Neural cell (in vitro differentiated cells): Measurements from ENCODE around the gene CDC73. TPM values are rescaled to one million over a fixed set of nuclear protein-coding genes. Genes with fewer than 3 reads are reported as not detected.

Experiments
- H2AFZ ChIP-seq: fragments of 200-600, 300-800 bp; sonication (generic), shearing (Covaris generic); 2 replicates; pipeline ENCODE4 v1.6.0; 2014; ENCODE audit warnings: low read depth, mild to moderate bottlenecking, antibody characterized with exemption, low read length, moderate library complexity
- H3F3A ChIP-seq: fragments of 200-600 bp; shearing (Covaris generic); 2 replicates; pipeline ENCODE4 v1.6.1; 2016; ENCODE audit warnings: mild to moderate bottlenecking, moderate library complexity, mixed read lengths, antibody characterized with exemption, low read length; ENCODE audit not compliant: insufficient read depth, poor library complexity, severe bottlenecking
- H3K27ac ChIP-seq: fragments of 200-600, 300-800 bp; sonication (generic), shearing (Covaris generic); 2 replicates; pipeline ENCODE4 v1.5.1; 2014; ENCODE audit warnings: mild to moderate bottlenecking, low read length, moderate library complexity
- H3K27me3 ChIP-seq: fragments of 300-800, 200-600 bp; sonication (generic), shearing (Covaris generic); 2 replicates; pipeline ENCODE4 v1.6.0; 2014; ENCODE audit warnings: mild to moderate bottlenecking, low read depth, low read length, moderate library complexity; ENCODE audit not compliant: insufficient read depth
- H3K36me3 ChIP-seq: fragments of 300-800, 200-600 bp; sonication (generic), shearing (Covaris generic); 2 replicates; pipeline ENCODE4 v1.5.1; 2014; ENCODE audit warnings: mild to moderate bottlenecking, antibody characterized with exemption, low read length, moderate library complexity; ENCODE audit not compliant: insufficient read depth
- H3K4me2 ChIP-seq: fragments of 300-800, 200-600 bp; sonication (generic), shearing (Covaris generic); 2 replicates; pipeline ENCODE4 v1.6.0; 2014; ENCODE audit warnings: mild to moderate bottlenecking, low read length
- H3K4me3 ChIP-seq: fragments of 300-800, 200-600 bp; sonication (generic), shearing (Covaris generic); 2 replicates; pipeline ENCODE4 v1.5.1; 2014; ENCODE audit warnings: mild to moderate bottlenecking, low read length, moderate library complexity
- H3K79me2 ChIP-seq: fragments of 200-600 bp; shearing (Covaris generic); replicated peaks from 2 replicates; pipeline ENCODE4 v1.6.0; 2014; ENCODE audit warnings: mild to moderate bottlenecking, low read length, moderate library complexity; ENCODE audit not compliant: insufficient read depth
- H3K9ac ChIP-seq: fragments of 300-800, 200-600 bp; sonication (generic), shearing (Covaris generic); 2 replicates; pipeline ENCODE4 v1.6.1; 2016; ENCODE audit warnings: mild to moderate bottlenecking, low read length, mixed read lengths
- H3K9me2 ChIP-seq: fragments of 200-600 bp; shearing (Covaris generic); 2 replicates; pipeline ENCODE4 v1.6.1; 2016; ENCODE audit warnings: mild to moderate bottlenecking, low read length, mixed read lengths; ENCODE audit not compliant: insufficient read depth
- H3K9me3 ChIP-seq: fragments of 200-600, 300-800 bp; sonication (generic), shearing (Covaris generic); 2 replicates; pipeline ENCODE4 v1.6.1; 2016; ENCODE audit warnings: mild to moderate bottlenecking, mixed run types, low read length, moderate library complexity, mixed read lengths
- H4K20me1 ChIP-seq: fragments of 200-600 bp; shearing (Covaris generic); 2 replicates; pipeline ENCODE4 v1.6.1; 2016; ENCODE audit warnings: mild to moderate bottlenecking, mixed run types; ENCODE audit not compliant: insufficient read depth
- EP300 ChIP-seq: fragments of 450-650 bp; conservative IDR thresholded peaks from 2 replicates; pipeline ENCODE4 v1.6.1; 2014; ENCODE audit warnings: antibody characterized with exemption, mild to moderate bottlenecking, moderate library complexity; ENCODE audit not compliant: poor library complexity, severe bottlenecking
- EZH2 ChIP-seq: fragments of 200-600, 300-800 bp; shearing (Covaris generic), sonication (generic); IDR thresholded peaks from 2 replicates; pipeline ENCODE4 v1.6.1; 2014; ENCODE audit warnings: antibody characterized with exemption, low read length, borderline replicate concordance, mild to moderate bottlenecking; ENCODE audit not compliant: insufficient read depth, poor library complexity, severe bottlenecking
- MXI1 ChIP-seq: fragments of 450-650 bp; conservative IDR thresholded peaks from 2 replicates; pipeline ENCODE4 v1.6.1; 2014; ENCODE audit warnings: antibody characterized with exemption, mild to moderate bottlenecking; ENCODE audit not compliant: poor library complexity, severe bottlenecking
- POLR2AphosphoS5 ChIP-seq: IDR thresholded peaks from 2 replicates; pipeline ENCODE4 v1.6.1; 2012
- RAD21 ChIP-seq: fragments of 450-650 bp; conservative IDR thresholded peaks from 2 replicates; pipeline ENCODE4 v1.6.1; 2014; ENCODE audit warnings: antibody characterized with exemption, mild to moderate bottlenecking, moderate library complexity
- SMC3 ChIP-seq: fragments of 450-650 bp; conservative IDR thresholded peaks from 2 replicates; pipeline ENCODE4 v1.6.1; 2014; ENCODE audit warnings: antibody characterized with exemption, mild to moderate bottlenecking, moderate library complexity; ENCODE audit not compliant: poor library complexity
- TAF1 ChIP-seq: IDR thresholded peaks from 2 replicates; pipeline ENCODE4 v1.6.1; 2012; ENCODE audit warnings: low read depth
- polyA plus RNA-seq: library from polyadenylated mRNA; depleted of rRNA; stranded (reverse); fragments of >200 nt; gene quantifications from 2 replicates; pipeline ENCODE4 v1.2.3, GENCODE V29; 2014
- TF ChIP-seq, protein P1 (sequence below): fragments of 450-650 bp; IDR thresholded peaks from 2 replicates; pipeline ENCODE4 v1.5.1; 2014; ENCODE audit warnings: antibody characterized with exemption, mild to moderate bottlenecking, moderate library complexity; ENCODE audit not compliant: poor library complexity, severe bottlenecking
- TF ChIP-seq, protein P2 (sequence below): IDR thresholded peaks from 2 replicates; pipeline ENCODE4 v1.6.1; 2012; ENCODE audit warnings: borderline replicate concordance

Gene CDC73
- polyA plus RNA-seq, 1 donor from 2014 or later = 11.9 TPM

DNA sequence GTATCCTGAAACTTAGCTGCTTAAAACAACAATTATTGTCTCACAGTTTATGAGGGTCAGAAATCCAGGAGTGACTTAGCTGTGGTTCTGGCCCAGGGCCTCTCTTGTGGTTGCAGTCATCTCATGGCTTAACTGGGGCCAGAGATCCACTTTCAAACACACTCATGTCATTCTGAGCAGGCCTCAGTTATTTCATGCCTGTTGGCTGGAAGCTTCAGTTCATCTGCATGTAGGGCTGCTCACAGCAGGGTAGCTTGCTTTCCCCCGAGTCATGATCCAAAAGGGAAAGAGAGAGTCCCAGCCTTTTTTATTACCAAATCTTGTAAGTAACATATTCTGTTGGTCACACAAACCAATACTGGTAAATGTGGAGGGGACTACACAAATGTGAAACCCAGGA lies 161.2 kb downstream of the CDC73 start:
- H3K9me2 ChIP-seq = no peaks in the 10 kb centered on the region
- H3K4me2 ChIP-seq = no peak overlapping the region
- H3K9ac ChIP-seq = no peak overlapping the region
- H3K79me2 ChIP-seq = no peaks in the 10 kb centered on the region
- H3K4me3 ChIP-seq = no peak overlapping the region
- no peak overlapping the region for H2AFZ ChIP-seq
- H3K36me3 ChIP-seq = no peaks in the 10 kb centered on the region
- no peaks in the 10 kb centered on the region for H4K20me1 ChIP-seq
- no peaks in the 10 kb centered on the region for H3K9me3 ChIP-seq
- no peak overlapping the region for H3K27ac ChIP-seq
- H3K27me3 ChIP-seq = no peaks in the 10 kb centered on the region
- TF ChIP-seq, protein P1, sequence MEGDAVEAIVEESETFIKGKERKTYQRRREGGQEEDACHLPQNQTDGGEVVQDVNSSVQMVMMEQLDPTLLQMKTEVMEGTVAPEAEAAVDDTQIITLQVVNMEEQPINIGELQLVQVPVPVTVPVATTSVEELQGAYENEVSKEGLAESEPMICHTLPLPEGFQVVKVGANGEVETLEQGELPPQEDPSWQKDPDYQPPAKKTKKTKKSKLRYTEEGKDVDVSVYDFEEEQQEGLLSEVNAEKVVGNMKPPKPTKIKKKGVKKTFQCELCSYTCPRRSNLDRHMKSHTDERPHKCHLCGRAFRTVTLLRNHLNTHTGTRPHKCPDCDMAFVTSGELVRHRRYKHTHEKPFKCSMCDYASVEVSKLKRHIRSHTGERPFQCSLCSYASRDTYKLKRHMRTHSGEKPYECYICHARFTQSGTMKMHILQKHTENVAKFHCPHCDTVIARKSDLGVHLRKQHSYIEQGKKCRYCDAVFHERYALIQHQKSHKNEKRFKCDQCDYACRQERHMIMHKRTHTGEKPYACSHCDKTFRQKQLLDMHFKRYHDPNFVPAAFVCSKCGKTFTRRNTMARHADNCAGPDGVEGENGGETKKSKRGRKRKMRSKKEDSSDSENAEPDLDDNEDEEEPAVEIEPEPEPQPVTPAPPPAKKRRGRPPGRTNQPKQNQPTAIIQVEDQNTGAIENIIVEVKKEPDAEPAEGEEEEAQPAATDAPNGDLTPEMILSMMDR = no peak
- TF ChIP-seq TAF1 (no peak), SMC3 (no peak), RAD21 (no peak), EZH2 (no peak), MXI1 (no peak), EP300 (no peak), POLR2AphosphoS5 (no peak)
- TF ChIP-seq, protein P2, sequence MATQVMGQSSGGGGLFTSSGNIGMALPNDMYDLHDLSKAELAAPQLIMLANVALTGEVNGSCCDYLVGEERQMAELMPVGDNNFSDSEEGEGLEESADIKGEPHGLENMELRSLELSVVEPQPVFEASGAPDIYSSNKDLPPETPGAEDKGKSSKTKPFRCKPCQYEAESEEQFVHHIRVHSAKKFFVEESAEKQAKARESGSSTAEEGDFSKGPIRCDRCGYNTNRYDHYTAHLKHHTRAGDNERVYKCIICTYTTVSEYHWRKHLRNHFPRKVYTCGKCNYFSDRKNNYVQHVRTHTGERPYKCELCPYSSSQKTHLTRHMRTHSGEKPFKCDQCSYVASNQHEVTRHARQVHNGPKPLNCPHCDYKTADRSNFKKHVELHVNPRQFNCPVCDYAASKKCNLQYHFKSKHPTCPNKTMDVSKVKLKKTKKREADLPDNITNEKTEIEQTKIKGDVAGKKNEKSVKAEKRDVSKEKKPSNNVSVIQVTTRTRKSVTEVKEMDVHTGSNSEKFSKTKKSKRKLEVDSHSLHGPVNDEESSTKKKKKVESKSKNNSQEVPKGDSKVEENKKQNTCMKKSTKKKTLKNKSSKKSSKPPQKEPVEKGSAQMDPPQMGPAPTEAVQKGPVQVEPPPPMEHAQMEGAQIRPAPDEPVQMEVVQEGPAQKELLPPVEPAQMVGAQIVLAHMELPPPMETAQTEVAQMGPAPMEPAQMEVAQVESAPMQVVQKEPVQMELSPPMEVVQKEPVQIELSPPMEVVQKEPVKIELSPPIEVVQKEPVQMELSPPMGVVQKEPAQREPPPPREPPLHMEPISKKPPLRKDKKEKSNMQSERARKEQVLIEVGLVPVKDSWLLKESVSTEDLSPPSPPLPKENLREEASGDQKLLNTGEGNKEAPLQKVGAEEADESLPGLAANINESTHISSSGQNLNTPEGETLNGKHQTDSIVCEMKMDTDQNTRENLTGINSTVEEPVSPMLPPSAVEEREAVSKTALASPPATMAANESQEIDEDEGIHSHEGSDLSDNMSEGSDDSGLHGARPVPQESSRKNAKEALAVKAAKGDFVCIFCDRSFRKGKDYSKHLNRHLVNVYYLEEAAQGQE = no peak
- H3F3A ChIP-seq = no peaks in the 10 kb centered on the region

- H3K9ac ChIP-seq = no peak overlapping the region
- no peaks in the 10 kb centered on the region for H3F3A ChIP-seq
- no peak overlapping the region for H3K4me3 ChIP-seq
- no peaks in the 10 kb centered on the region for H3K27me3 ChIP-seq
- no peaks in the 10 kb centered on the region for H3K79me2 ChIP-seq
- no peaks in the 10 kb centered on the region for H3K9me2 ChIP-seq
- H2AFZ ChIP-seq = no peak overlapping the region
- H3K9me3 ChIP-seq = no peaks in the 10 kb centered on the region
- H4K20me1 ChIP-seq = no peaks in the 10 kb centered on the region
- H3K36me3 ChIP-seq = no peaks in the 10 kb centered on the region
- no peak overlapping the region for H3K4me2 ChIP-seq
- TF ChIP-seq EZH2 (no peak), EP300 (no peak), POLR2AphosphoS5 (no peak), MXI1 (no peak), SMC3 (no peak), RAD21 (no peak), TAF1 (no peak)
- TF ChIP-seq, protein P2 = no peak
- TF ChIP-seq, protein P1 = no peak
- H3K27ac ChIP-seq = no peak overlapping the region
These were observed 162.4 kb downstream of the CDC73 start for GRCh38 chr1:193284219-193284618.
